Measurements from ENCODE around the gene C16orf86.

Gene C16orf86

DNA sequence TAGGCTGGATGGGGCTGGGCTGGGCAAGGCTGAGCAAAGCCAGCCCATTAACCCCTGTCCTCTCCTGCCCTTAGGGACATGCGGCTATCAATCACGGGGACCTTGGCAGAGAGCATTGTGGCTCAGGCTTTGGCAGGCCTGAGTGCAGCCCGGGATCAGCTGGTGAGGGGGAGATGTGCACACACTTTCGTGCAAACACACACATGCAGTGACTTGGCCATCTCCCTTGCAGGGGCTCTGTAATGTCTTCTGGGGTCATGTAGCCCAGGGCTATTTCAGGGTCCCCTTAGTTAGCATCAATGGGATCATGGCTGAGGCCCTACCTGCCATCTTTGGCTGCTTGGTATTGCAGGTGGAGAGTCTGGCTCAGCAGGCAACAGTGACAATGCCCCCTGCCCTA, 14.8 kb upstream of the C16orf86 start:
- Histone ChIP-seq H3K9me3 (no peaks in the 10 kb centered on the region), H3K27ac (no peak overlapping the region), H3K27me3 (peaks cover 0 to 91% of the 10 kb centered on the region in 2 donors), H3K4me3 (no peak overlapping the region), H3K4me1 (peaks cover 0 to 36% (median 19%) of the 10 kb centered on the region in 4 donors), H3K36me3 (peaks cover 0 to 8% (median 0%) of the 10 kb centered on the region in 3 donors)
- no peak for DNase-seq
- intact Hi-C loops (cut with DNase I; ENCODE audit: low total_unique reads) = no loop called here
- TF ChIP-seq, protein P1, sequence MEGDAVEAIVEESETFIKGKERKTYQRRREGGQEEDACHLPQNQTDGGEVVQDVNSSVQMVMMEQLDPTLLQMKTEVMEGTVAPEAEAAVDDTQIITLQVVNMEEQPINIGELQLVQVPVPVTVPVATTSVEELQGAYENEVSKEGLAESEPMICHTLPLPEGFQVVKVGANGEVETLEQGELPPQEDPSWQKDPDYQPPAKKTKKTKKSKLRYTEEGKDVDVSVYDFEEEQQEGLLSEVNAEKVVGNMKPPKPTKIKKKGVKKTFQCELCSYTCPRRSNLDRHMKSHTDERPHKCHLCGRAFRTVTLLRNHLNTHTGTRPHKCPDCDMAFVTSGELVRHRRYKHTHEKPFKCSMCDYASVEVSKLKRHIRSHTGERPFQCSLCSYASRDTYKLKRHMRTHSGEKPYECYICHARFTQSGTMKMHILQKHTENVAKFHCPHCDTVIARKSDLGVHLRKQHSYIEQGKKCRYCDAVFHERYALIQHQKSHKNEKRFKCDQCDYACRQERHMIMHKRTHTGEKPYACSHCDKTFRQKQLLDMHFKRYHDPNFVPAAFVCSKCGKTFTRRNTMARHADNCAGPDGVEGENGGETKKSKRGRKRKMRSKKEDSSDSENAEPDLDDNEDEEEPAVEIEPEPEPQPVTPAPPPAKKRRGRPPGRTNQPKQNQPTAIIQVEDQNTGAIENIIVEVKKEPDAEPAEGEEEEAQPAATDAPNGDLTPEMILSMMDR (IDR thresholded peaks at IDR 0.05) = no peak

DNA sequence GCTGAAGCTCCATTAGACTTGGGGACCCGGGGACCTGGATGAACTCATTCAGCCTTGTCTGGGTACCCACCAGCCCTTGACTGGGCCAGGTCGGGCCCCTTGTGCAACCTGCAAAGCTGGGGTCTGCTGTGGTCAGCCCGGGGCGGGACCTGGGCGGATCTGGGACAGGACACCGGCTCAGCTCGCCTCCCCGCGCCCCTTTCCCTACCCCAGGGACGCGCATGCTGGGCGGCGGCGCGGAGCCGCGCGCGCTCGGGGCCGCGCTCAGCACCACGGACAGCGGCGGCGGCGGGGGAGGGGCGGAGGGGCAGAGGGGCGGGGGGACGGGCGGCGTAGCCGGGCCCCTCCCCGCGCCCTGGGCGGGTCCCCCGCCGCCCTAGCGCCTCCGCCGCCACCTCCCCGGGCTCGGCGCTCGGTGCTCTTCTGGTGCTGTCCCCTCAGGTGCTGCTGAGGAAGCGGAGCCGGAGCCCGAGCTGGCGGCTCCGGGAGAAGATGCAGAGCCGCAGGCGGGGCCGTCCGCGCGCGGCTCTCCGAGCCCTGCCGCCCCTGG, 14.0 kb upstream of the C16orf86 start:
- Histone ChIP-seq H3K27me3 (peaks cover 0 to 83% of the 10 kb centered on the region in 2 donors), H3K4me3 (peak overlapping the region in 1 of 2 donors; percentile 38), H3K4me1 (peaks cover 0 to 36% (median 19%) of the 10 kb centered on the region in 4 donors), H3K9me3 (no peaks in the 10 kb centered on the region), H3K27ac (no peak overlapping the region), H3K36me3 (peaks cover 0 to 17% (median 6%) of the 10 kb centered on the region in 3 donors)
- TF ChIP-seq, protein P1 (IDR thresholded peaks at IDR 0.05) = no peak
- intact Hi-C loops (cut with DNase I; ENCODE audit: low total_unique reads) = no loop called here
- DNase-seq = no peak

DNA sequence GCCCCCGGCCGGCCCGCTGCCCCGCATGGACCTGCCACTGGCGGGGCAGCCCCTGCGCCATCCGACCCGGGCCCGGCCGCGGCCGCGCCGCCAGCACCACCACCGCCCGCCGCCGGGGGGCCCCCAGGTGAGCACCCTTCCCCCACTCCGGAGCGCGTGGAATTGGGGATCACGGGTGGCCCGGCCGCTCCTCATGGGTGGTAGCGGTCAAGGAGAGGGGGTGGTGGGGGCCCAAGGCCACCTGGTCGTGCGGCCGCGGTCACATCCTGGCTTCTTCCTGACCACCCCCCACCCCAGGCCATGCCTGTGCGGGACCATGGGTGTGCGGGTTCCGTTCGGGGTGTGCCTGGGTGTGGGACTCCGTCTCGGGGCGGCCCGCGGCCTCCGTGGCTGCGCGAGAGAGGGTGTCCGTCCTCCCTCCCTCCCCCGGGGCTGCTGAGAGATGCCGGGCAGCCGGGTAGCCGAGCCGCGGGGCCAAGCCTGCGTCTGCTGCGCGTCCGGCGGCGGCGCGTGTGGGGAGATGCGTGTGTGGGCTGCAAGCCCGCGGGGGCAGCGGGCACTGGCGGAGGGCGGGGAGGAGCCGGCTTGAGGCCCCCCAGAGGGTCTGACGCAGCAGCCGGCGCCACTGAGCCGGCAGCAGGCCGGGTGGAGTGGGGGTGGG, 13.4 kb upstream of the C16orf86 start:
- H3K4me3 ChIP-seq = peak overlapping the region in 1 of 2 donors; percentile 38
- TF ChIP-seq, protein P1 (IDR thresholded peaks at IDR 0.05) = peak in 1 of 2 experiments; percentile 25
- peaks cover 0 to 32% (median 17%) of the 10 kb centered on the region in 4 donors for H3K4me1 ChIP-seq
- peaks cover 0 to 23% (median 12%) of the 10 kb centered on the region in 3 donors for H3K36me3 ChIP-seq
- H3K27me3 ChIP-seq = peaks cover 0 to 77% of the 10 kb centered on the region in 2 donors
- intact Hi-C loops (cut with DNase I; ENCODE audit: low total_unique reads) = no loop called here
- DNase-seq = no peak
- no peak overlapping the region for H3K27ac ChIP-seq
- H3K9me3 ChIP-seq = no peaks in the 10 kb centered on the region

DNA sequence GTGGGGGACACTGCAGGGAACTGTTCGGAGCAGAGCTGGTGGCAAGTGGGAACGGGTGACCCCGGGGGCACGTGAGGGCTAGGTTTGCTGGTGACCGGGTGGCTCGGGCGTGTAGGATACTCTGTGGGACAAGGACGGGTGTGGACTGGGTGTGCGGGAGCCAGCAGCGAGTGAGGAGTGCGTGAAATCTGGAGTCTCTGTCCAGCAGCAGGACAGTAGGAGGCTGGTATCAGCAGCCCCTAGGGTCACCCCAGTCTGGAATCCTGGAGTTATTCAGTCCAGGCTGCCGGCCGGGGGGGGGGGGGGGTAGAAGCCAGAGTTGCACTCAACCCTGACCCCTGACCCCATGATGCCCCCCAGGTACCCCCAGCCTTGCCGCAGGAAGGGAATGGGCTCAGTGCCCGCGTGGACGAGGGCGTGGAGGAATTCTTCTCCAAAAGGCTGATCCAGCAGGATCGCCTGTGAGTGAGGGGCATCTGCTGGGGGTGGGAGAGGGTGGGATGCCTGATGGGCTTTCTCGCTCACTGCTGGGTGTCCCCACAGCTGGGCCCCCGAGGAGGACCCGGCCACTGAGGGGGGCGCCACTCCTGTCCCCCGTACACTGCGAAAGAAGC, 12.7 kb upstream of the C16orf86 start:
- Histone ChIP-seq H3K27ac (no peak overlapping the region), H3K36me3 (peaks cover 0 to 29% (median 14%) of the 10 kb centered on the region in 3 donors), H3K4me3 (peak overlapping the region in 1 of 2 donors; percentile 38), H3K9me3 (no peaks in the 10 kb centered on the region), H3K4me1 (peaks cover 0 to 31% (median 20%) of the 10 kb centered on the region in 4 donors), H3K27me3 (peaks cover 0 to 71% of the 10 kb centered on the region in 2 donors)
- TF ChIP-seq, protein P1 (IDR thresholded peaks at IDR 0.05) = no peak
- intact Hi-C loops (cut with DNase I; ENCODE audit: low total_unique reads) = no loop called here
- DNase-seq = no peak

DNA sequence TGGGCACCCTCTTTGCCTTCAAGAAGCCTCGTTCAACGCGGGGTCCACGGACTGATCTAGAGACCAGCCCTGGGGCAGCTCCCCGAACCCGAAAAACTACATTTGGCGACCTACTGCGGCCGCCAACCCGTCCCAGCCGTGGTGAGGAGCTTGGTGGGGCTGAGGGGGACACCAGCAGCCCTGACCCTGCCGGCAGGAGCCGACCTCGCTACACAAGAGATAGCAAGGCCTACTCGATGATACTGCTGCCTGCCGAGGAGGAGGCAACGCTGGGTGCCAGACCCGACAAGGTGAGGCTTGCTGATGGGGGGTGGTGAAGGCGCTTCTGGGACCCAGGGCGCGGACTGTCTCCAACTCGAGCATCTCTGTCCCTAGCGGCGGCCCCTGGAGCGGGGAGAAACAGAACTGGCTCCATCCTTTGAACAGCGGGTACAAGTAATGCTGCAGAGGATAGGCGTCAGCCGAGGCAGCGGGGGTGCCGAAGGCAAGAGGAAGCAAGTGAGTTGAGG, 12.2 kb upstream of the C16orf86 start:
- Histone ChIP-seq H3K27ac (no peak overlapping the region), H3K9me3 (no peaks in the 10 kb centered on the region), H3K4me3 (no peak overlapping the region), H3K27me3 (peaks cover 0 to 65% of the 10 kb centered on the region in 2 donors), H3K4me1 (peaks cover 0 to 33% (median 24%) of the 10 kb centered on the region in 4 donors), H3K36me3 (peaks cover 0 to 29% (median 14%) of the 10 kb centered on the region in 3 donors)
- TF ChIP-seq, protein P1 (IDR thresholded peaks at IDR 0.05) = no peak
- intact Hi-C loops (cut with DNase I; ENCODE audit: low total_unique reads) = no loop called here
- DNase-seq = no peak

Data from tibial artery (tissue), 4 donors.